Hepatic stellate cell (primary cell): ENCODE results near the gene SEMA5A.

Experiments used
- DNase-seq: peaks from one replicate; pipeline ENCODE4 v3.0.0; 2011; ENCODE audit warnings: low spot score

The SEMA5A gene

DNA sequence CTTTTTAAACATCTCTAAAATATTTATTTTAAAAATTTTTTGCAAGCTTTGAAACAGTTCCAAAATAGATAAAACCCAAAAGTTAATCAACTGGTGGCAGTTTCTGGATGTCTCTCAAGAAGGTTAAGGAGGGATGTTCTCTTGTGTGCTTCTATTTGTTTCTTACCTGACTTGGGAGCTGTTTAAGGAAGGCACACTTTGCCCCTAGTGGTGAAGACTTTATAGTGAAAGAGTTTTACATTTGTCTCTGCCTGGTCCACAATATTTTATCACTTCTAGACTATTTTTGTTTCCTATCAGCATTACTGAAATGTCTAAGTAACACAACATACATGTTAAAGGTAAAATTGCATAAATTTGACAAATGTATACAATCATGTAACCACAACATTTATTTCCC lies 552.8 kb downstream of the SEMA5A start:
- DNase-seq = no peak
